Right cardiac atrium (tissue), 5 donors: ENCODE results near the gene GDPD4. TPM values are rescaled to one million over a fixed set of nuclear protein-coding genes. Genes with fewer than 3 reads are reported as not detected.

Source experiments
- ATAC-seq, 2 donors: fragments of 200-7000 bp; cut with Tn5 transposase; one replicate each; pipeline versions ENCODE4 v1.8.0 to v1.9.1; 2020; ENCODE audit warnings: moderate library complexity in 2 of 2, mild to moderate bottlenecking in 1 of 2
- DNase-seq, 3 donors: peaks; one replicate each; pipeline ENCODE4 v3.0.0-alpha.2; 2020
- H3K27ac ChIP-seq: one replicate; pipeline ENCODE4 v1.5.1; 2013; ENCODE audit warnings: mild to moderate bottlenecking, low read length, control low read depth, moderate library complexity
- H3K27me3 ChIP-seq: one replicate; pipeline ENCODE4 v1.6.1; 2013; ENCODE audit not compliant: control insufficient read depth, insufficient read depth
- H3K4me1 ChIP-seq: one replicate; pipeline ENCODE4 v1.6.1; 2013; ENCODE audit warnings: low read length; ENCODE audit not compliant: control insufficient read depth, insufficient read depth
- H3K4me3 ChIP-seq: one replicate; pipeline ENCODE4 v1.5.1; 2013; ENCODE audit warnings: low read length, control low read depth
- H3K9me3 ChIP-seq: one replicate; pipeline ENCODE4 v1.6.1; 2013; ENCODE audit warnings: low read length; ENCODE audit not compliant: control insufficient read depth
- WGBS: extraction: QIAGEN DNeasy Blood & Tissue Kit; methylation state at CpG from one replicate; pipeline ENCODE4 v1.1.7; 2013; 5-methylcytosine and 5-hydroxymethylcytosine counted together
- intact Hi-C, 4 donors: fragments of 100-400 bp; cut with DNase I; formaldehyde crosslinking; loops; one replicate each; pipeline versions ENCODE4 v1.11.0 to v1.14.0; 2022 to 2023
- polyA plus RNA-seq: library from polyadenylated mRNA; stranded (reverse); fragments of 200-250 nt; gene quantifications from one replicate; pipeline ENCODE4 v1.2.3, GENCODE V29; 2013
- total RNA-seq, 4 donors: library from RNA; stranded (reverse); fragmentation: NEBNext Ultra II Directional; extraction: Animal tissue kit (Norgen Biotek cat#: 25700); gene quantifications; one replicate each; pipeline ENCODE4 v1.2.1, GENCODE V29; 2021
- donor health status: healthy with polysubstance abuse.
- donor health status: DM: no; HTN: yes; CAD: no.
- donor health status: DM: no; HTN: no; CAD: no.
- donor health status: DM: no; HTN: yes; CAD: no; lungs with severe emphysema.
- donor health status: DM: yes; HTN: yes; CAD: no.

Gene GDPD4
- total and polyA plus RNA-seq, 5 donors = 0.52 to 0.69 TPM; not detected in 3

DNA sequence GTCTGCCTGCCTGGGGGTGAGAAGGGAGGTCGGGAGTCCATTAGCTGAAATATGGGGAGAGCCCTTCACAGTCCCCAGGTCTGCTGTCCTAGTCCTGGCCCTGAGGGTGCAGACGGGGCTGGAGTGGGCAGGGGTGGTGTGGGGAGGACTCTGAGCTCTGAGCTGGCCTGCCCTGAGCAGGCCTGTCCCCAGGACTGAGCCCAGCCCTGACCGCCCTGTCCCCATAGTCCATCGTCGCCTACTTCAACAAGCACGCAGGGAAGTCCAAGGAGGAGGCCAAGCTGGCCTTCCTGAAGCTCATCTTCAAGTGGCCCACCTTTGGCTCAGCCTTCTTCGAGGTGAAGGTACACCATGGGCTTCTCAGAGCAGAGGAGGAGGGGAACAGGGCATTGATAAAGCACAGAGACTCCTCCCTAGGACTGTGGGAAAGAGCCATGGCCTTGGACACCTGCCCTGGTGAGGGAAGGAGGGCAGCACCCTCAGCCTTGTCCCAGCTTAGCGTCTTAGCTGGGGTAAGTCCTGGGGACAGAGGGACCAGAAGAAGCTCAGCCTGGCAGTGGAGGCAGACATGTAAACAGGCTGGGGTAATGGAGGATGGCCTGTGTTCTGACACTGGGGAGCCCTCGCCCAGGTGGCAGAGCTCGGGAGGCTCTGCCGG, 89.8 kb downstream of the GDPD4 start:
- H3K4me3 ChIP-seq = no peak overlapping the region
- intact Hi-C loops = no loop called here
- DNase-seq = no peak
- ATAC-seq = no peak
- H3K4me1 ChIP-seq = no peaks in the 10 kb centered on the region
- no peaks in the 10 kb centered on the region for H3K27me3 ChIP-seq
- WGBS = 87% methylated on average over 11 of the region's 11 CpGs
- H3K9me3 ChIP-seq = no peaks in the 10 kb centered on the region
- H3K27ac ChIP-seq = no peak overlapping the region

DNA sequence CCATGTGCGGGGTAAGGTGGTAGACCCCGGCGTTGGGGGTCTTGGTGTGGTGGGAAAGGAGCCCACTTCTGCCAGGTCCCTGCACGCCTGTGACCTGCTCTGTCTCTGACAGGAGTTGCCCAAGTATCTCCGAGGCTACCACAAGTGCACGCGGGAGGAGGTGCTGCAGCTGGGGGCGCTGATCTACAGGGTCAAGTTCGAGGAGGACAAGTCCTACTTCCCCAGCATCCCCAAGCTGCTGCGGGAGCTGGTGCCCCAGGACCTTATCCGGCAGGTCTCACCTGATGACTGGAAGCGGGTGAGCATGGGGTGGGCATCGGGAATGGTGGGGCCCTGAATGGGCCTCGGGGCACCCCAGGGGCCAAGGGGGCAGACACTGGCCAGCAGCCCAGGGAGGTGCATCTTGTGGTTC, 90.4 kb downstream of the GDPD4 start:
- intact Hi-C loops = no loop called here
- Histone ChIP-seq H3K27me3 (no peaks in the 10 kb centered on the region), H3K4me3 (no peak overlapping the region), H3K4me1 (no peaks in the 10 kb centered on the region), H3K9me3 (no peaks in the 10 kb centered on the region), H3K27ac (no peak overlapping the region)
- DNase-seq (no peak), ATAC-seq (no peak)
- WGBS = 93% methylated on average over 14 of the region's 14 CpGs

DNA sequence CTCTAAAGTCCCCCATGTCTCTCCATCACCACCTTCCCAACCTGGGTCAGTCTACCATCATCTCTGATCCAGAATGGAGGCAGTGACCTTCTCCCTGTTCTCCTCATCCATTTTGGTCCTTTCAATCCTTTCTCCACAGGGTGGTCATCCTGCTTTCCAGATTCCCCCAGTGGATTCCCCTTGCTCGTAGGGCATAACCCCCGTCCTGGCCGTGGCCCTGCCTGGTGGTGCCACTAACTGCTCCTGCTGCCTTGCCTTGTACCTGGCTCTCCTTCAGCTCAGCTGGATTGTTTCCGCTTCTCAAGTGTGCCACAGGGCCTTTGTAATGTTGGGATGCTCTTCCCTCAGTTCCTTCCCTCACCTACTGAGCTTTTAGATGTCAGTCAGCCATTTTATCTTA, 91.8 kb downstream of the GDPD4 start:
- H3K4me1 ChIP-seq = no peaks in the 10 kb centered on the region
- intact Hi-C loops = no loop called here
- no peaks in the 10 kb centered on the region for H3K9me3 ChIP-seq
- H3K27ac ChIP-seq = no peak overlapping the region
- ATAC-seq = no peak
- H3K27me3 ChIP-seq = no peaks in the 10 kb centered on the region
- DNase-seq = no peak
- no peak overlapping the region for H3K4me3 ChIP-seq
- WGBS = 83% methylated on average over 4 of the region's 4 CpGs

DNA sequence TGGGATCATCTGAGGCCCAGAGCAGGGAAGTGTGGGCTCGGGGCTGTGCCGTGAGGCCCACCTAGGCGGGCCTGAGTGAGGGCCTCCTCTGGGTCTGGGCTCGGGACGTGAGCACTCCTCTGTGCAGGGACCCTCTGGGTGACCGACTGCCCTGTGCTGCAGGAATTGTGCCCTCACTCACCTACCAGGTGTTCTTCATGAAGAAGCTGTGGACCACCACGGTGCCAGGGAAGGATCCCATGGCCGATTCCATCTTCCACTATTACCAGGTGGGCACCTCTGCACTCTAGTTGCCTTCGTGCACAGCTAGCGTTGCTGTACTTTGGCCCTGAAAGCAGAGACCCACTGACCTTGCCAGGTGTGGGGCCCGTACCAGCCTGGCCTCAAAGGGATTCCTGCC, 93.0 kb downstream of the GDPD4 start:
- Histone ChIP-seq H3K4me1 (no peaks in the 10 kb centered on the region), H3K27me3 (no peaks in the 10 kb centered on the region), H3K27ac (no peak overlapping the region), H3K9me3 (no peaks in the 10 kb centered on the region), H3K4me3 (no peak overlapping the region)
- intact Hi-C loops = no loop called here
- 86% methylated on average over 11 of the region's 11 CpGs for WGBS
- DNase-seq (no peak), ATAC-seq (no peak)

DNA sequence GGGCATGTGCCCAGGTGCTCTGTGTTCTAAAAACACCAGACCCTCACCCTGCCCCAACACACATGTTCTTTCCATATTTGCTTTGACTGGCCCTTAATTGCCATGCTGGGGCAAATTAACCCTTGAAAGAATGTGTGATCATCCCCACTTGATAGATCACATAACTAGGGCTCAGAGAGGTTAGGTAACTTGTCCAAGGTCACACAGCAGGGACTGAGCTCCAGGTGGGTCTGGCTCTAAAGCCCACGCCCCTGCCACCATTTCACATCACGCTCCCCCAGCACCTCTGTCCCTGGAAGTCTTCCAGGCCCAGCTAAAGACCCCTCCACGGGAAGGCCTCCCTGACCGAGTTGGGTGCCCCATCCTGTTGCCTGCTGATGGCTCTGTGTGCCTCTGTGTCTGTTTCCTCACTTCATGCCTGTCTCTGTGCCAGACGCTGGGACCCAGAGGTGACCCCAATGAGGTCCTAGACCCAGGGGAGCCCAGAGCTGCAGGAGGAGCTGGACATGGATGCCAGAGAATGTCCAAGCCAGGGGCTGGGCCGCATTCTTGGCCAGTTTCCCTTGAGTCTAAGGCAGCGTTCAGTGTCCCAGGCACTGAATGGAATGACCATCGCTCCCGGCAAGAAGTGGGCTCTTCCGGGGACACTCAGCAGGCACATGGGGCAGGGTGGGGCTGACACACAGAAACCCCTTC, 93.7 kb downstream of the GDPD4 start:
- intact Hi-C loops = no loop called here
- no peak overlapping the region for H3K27ac ChIP-seq
- H3K4me1 ChIP-seq = no peaks in the 10 kb centered on the region
- DNase-seq (peak; percentile 46 to 75 (median 72)), ATAC-seq (peak in 1 of 2 donors; percentile 42)
- WGBS = 56% methylated on average over 10 of the region's 10 CpGs
- no peaks in the 10 kb centered on the region for H3K27me3 ChIP-seq
- no peak overlapping the region for H3K4me3 ChIP-seq
- H3K9me3 ChIP-seq = no peaks in the 10 kb centered on the region

DNA sequence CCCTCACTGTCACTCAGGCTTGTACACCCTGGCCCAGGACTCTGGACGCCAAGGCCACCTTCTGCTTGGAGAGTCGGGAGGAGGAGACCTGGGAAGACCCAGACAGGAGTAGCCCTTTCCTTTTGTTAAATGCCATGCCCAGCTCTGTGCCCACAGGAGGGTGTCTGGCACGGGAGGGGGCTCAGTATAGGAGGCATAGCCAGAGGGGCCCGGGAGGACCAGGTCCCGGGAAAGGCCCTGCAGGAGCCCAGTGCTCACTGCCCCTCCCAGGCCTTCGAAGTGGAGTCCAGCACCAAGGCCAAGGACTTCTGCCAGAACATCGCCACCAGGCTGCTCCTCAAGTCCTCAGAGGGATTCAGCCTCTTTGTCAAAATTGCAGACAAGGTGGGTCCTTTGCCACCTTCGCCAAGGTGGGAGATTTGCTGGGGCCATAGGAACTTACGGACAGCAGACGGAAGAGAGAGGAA, 94.4 kb downstream of the GDPD4 start:
- ATAC-seq (no peak), DNase-seq (no peak)
- Histone ChIP-seq H3K9me3 (no peaks in the 10 kb centered on the region), H3K27ac (no peak overlapping the region), H3K4me3 (no peak overlapping the region), H3K4me1 (no peaks in the 10 kb centered on the region), H3K27me3 (no peaks in the 10 kb centered on the region)
- WGBS = 79% methylated on average over 10 of the region's 10 CpGs
- intact Hi-C loops = no loop called here

DNA sequence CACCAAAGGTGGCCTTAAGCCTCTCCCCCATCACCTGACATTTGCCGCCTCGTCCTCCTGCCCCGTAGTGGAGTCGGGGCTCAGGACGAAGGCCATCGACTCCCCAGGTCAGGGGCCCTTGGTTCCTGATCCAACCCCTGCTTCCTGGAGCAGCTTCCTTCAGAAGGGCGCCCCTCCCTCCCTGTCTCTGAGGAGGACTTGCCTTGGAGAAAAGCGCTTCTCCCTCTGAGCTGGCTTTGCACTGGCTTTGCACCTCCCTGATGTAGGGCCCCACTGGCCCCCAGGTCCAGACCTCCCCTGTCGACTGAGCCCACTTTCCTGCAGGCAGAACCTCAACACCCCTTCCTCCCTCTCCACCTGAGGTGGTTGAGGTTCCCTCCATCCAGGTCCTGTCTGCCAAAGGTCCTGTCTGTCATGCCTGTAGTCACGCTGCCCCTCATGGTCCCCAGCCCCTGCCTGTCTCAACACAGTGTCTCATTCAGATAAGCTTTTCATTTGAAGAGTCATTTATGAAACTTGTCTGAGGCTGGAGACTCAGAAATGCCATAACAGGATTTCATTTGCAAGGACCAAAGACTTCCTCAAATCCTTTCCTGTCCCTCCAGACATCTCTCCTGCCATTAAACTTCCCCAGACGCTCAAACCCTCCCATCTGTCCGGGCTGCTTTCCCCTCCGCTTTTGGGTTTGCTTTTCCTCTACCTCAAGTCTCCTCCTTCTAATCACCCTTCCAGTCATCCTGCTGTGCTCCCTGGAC, 95.0 kb downstream of the GDPD4 start:
- WGBS = 68% methylated on average over 13 of the region's 13 CpGs
- intact Hi-C loops = no loop called here

DNA sequence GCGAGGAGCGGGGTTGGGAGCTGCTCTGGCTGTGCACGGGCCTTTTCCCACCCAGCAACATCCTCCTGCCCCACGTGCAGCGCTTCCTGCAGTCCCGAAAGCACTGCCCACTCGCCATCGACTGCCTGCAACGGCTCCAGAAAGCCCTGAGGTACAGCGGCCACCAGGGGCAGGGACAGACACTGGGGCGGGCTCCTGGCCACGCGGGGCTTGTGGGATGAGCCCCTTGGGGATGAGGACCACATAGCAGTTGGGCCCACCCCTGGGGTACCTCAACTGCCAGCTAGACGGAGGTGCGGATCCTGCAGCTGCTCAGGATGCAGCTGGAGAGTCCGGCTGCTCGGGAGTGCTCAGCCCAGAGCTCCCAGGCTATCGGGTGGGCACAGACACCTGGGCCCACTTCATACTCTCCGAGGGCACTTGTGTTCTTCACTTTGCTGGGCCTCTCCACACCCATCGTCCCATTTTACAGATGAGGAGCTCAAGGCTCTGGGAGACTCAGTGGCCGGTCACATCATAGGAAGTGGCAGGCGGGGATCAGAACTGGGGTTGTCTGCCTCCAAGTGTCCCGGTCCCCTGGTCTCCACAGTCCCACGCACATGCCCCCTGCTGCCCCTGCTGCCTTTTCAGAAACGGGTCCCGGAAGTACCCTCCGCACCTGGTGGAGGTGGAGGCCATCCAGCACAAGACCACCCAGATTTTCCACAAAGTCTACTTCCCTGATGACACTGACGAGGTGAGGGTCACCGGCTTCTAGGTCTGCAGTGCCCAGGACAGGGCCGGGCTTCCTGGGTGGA, 95.8 kb downstream of the GDPD4 start:
- Histone ChIP-seq H3K4me1 (no peaks in the 10 kb centered on the region), H3K4me3 (no peak overlapping the region), H3K9me3 (no peaks in the 10 kb centered on the region), H3K27me3 (no peaks in the 10 kb centered on the region), H3K27ac (no peak overlapping the region)
- intact Hi-C loops = no loop called here
- ATAC-seq (no peak), DNase-seq (peak in 2 of 3 donors; percentile 34 to 41)
- WGBS = 82% methylated on average over 30 of the region's 30 CpGs

More for the DNA sequence above, 95.0 kb downstream of the GDPD4 start:
- DNase-seq (peak in 1 of 3 donors; percentile 41), ATAC-seq (no peak)
- Histone ChIP-seq H3K4me1 (no peaks in the 10 kb centered on the region), H3K4me3 (no peak overlapping the region), H3K9me3 (no peaks in the 10 kb centered on the region), H3K27ac (no peak overlapping the region), H3K27me3 (no peaks in the 10 kb centered on the region)

DNA sequence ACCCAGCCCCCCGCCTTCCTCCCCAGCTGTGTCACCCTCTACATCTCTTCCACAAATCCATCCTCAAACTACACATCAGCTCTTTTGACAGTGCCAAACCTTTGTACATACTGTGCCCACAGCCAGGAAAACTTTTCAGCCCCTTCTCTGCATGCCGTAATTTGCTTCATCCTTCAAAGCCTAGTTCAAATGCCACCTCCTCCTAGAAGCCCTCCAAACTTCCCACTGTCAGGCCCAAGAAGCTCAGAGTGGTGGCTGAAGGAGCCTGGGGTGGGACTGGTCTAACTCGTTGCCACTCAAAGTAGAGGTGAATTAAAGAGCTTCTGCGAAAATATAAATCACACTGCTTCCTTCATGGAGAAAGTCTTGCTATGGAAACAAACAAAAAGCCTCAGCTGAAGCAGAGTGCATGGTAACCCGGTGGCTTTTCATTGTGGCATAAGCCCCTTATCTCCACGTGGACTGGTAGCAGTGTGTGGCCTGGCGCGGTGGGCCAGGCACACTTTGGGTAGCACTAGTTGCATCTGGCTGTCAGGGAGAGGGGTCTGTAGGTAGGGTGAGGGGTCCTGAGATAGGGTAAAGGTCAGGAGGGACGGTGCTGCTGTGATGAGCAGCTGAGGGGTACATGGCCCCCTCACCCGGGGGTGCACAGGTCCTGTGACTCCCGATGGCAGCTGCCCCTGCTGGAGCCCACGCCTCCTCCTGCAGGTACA, 96.6 kb downstream of the GDPD4 start:
- WGBS = 85% methylated on average over 12 of the region's 12 CpGs
- Histone ChIP-seq H3K4me3 (no peak overlapping the region), H3K27ac (no peak overlapping the region), H3K4me1 (no peaks in the 10 kb centered on the region), H3K9me3 (no peaks in the 10 kb centered on the region), H3K27me3 (no peaks in the 10 kb centered on the region)
- intact Hi-C loops = no loop called here
- ATAC-seq = no peak
- no peak for DNase-seq
